Islet of Langerhans (tissue), 1 donor: ENCODE measurements around the gene CCDC57.
"Not testable (repeated sequence)": the region's sequence is repeated elsewhere in the genome, so short reads cannot be mapped to it uniquely, and the experiment has no call there.

Experiments
- FAIRE-seq: peaks from one replicate; lab custom pipeline; 2011; peaks lifted over from hg19 to GRCh38; lab: Jason Lieb, UNC

CCDC57 gene

DNA sequence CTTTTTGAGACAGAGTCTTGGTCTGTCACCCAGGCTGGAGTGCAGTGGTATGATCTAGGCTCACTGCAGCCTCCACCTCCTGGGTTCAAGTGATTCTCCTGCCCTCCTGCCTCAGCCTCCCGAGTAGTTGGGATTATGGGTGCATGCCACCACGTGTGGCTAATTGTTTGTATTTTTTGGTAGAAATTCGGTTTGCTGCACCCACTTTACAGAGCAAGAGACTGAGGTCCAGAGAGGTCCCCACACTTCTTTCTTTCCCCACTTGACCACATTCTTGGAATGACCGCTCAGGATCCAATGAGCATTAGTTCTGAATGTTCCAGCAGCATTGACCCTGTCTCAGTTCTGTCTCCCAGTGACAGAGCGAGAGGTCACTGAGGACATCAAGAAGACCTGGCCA, 10.9 kb upstream of the CCDC57 start:
- no peak for FAIRE-seq

DNA sequence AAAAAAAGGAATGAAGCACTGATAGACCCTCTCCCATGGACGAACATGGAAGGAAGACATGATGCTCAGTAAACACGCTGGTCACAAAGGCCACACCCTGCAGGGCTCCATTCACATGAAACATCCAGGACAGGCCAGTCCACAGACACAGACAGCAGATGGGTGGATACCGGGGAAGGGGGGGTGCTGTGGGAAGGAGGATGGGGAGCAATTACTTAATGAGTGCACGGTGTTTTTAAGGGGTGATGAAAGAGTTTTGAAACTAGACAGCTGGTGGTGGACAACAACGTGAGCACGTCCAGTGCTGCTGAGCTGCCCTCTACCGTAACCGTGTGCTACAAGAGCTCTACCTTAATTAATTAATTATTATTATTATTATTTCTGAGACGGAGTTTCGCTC, 10.2 kb upstream of the CCDC57 start:
- no peak for FAIRE-seq

DNA sequence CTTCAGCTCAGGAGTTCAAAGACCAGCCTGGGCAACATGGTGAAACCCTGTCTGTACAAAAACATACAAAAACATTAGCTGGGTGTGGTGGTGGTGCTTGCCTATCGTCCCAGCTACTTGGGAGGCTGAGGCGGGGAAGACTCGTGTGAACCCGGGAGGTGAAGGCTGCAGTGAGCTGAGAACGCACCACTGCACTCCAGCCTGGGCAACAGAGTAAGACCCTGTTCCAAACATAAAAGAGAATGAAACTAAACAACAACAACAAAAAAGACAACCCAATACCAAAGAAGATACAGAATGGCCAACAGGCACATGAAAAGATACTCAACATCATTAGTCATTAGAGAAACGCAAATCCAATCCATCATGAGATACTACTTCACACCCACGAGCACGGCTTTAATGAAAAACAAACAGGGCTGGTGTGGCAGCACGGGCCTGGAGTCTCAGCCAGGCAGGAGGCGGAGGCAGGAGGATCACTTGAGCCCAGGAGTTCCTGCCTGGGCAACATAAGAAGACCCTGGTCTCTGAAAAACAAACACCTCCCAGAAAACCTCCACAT, 8.8 kb upstream of the CCDC57 start:
- no peak for FAIRE-seq

- no peak for FAIRE-seq
These were observed 7.4 kb upstream of the CCDC57 start for GRCh38 chr17:82219753-82220709.

GRCh38 chr17:82219083-82219482, 6.4 kb upstream of the CCDC57 start:
- no peak for FAIRE-seq

DNA sequence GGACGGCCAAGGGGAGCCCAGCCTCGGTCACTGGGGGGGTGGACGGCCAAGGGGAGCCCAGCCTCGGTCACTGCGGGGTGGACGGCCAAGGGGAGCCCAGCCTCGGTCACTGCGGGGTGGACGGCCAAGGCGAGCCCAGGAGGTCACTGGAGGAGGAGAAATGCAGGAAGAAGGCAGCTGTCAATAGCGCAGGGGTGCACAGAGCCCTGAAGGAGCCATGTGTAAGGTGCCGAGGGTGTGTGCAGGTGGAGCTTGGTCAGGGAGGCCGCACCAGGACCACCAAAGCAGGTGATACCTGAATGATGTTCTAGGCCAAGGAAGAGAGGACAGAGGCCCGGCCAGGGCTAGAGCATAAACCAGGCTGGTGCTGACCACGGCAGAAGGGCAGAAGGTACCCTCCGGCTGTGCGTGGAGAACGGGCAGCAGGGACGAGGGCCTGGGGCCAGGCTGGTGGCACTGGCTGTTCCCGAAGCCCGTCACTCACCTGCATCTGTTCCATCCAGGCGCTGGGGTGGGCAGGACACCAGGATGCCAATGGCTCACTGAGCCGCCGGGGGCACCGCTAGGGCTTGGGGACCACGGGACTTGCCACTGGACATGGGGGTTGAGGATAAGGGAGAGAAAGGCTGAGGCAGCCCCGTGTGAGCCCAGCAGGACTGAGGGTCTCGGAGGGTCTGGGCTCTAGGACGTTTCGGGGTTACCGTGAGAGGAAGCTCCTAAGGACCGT, 5.9 kb upstream of the CCDC57 start:
- FAIRE-seq = no peak

GRCh38 chr17:82217530-82218204, 5.0 kb upstream of the CCDC57 start:
- FAIRE-seq = no peak

GRCh38 chr17:82217120-82217529, 4.5 kb upstream of the CCDC57 start:
- no peak for FAIRE-seq

- no peak for FAIRE-seq
These were observed 3.9 kb upstream of the CCDC57 start for GRCh38 chr17:82216301-82217119.

GRCh38 chr17:82215972-82216300, 3.3 kb upstream of the CCDC57 start:
- FAIRE-seq = no peak

DNA sequence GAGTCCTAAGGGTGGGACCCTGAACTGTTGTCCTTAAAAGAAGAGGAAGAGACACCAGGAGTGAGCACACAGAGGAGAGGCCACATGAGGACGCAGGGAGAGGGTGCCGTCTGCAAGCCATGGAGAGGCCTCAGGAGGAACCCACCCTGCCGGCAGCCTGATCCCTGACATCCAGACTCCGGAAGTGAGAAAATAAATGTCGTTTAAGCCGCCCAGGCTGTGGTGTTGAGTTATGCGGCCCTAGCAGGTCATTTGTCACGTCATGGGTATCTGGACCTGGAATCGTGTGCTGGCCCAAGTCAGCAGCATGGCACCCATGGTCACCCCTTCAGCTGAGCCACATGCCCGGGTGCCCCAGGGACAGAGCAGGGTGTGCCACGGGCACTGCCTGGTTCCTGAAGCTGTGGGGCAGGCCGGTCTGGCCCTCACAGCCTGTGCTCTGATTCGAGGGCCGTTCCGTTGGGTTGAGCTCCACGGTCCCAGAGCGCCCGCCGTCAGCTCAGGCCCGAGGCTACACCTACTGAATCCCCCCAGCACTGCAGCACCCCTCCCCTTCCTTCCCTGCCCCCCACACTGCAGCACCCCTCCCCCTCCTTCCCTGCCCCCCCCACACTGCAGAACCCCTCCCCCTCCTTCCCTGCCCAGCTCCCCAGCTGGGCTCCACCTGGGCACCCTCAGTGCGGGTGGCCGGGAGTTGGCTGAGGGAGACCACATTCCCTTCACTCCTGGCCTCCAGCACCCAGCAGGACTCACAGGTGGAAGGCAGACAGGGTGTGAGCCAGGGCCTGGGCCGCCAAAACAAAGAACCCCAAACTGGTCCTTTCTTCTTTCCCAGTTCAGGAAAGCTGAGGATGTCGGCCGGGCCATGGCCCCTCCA, 2.7 kb upstream of the CCDC57 start:
- FAIRE-seq = no peak

GRCh38 chr17:82214012-82214628, 1.5 kb upstream of the CCDC57 start:
- no peak for FAIRE-seq

DNA sequence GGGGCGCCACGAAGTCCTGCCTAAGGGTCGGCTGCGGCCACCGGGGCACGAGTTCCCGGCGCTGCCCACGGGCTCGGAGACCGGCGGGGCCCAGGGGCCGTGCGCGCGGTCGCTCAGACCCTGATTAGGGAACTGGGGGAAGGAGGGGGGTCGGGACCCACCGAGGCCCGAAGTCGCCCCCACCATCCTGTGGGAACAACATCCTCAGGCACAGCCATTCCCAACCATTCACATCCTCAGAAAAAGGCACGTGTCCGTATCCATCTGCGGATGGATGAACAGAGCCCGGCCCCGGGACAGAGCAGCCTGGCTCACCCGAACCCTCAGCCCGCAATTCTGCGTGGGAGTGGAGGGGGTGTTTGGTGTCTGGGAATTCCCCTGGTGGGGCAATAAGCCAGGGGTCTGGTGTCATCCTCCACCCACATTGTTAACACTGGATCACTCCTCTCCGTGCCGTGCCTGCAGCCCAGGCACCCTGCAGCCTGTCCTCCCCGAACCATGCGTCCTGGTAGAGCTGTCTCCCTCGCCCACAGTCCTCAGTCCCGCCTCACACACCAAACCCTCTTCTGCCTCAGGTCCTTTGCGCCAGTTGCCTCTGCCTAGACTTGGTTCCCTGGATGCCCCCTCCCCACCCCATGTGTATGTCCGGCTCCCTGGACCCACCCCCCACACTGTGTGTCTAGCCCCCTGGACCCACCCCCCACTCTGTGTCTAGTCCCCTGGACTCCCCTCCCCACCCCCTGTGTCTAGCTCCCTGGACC, 789 bp upstream of the CCDC57 start:
- no peak for FAIRE-seq

GRCh38 chr17:82210655-82211054, 2.0 kb downstream of the CCDC57 start:
- not testable (repeated sequence) for FAIRE-seq

- FAIRE-seq = no peak
These were observed 6.7 kb downstream of the CCDC57 start for GRCh38 chr17:82205720-82206508.

GRCh38 chr17:82204831-82205719, 7.6 kb downstream of the CCDC57 start:
- no peak for FAIRE-seq

DNA sequence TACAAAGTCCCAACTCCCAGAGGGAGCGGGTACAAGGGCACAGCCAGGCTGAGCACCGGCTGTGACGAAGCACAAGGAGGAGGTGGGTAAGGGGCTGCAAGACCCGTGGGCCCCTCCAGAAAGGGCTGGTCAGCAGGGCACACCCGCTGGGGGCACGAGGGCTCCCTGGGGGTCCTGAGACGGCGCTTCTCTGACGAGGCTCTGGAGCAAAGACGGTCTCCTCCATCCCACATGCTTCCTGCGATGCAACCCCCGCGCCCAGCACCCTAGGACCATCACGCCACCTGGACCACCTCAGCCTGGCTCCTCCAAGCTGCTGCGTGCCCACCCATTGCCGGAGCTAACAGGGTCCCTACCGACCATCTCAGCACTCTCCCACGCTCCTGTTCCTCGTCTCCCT, 8.7 kb downstream of the CCDC57 start:
- no peak for FAIRE-seq

DNA sequence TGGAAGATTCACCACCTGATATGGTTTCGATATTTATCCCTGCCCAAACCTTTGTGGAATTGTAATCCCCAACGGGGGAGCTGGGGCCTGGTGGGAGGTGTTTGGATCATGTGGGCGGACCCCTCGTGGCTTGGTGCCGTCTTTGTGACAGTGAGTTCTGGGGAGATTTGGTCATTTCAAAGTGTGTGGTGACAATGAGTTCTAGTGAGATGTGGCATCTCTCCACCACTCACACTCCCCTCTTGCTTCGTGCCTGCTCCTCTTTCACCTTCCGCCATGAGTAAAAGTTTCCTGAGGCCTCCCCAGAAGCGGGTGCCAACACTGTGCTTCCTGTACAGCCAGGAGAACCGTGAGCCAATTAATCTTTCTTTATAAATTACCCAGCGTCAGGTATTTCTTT, 9.7 kb downstream of the CCDC57 start:
- no peak for FAIRE-seq
